HCT116 (cell line): ENCODE results near the gene TSPYL2.

Source experiments
- CEBPB ChIP-seq: IDR thresholded peaks from 2 replicates; pipeline ENCODE4 v1.6.1; 2012; ENCODE audit warnings: low read depth
- CTCF ChIP-seq, 3 experiments: fragments of 200-600 bp in 1 of 3; sonication (generic) in 1 of 3; IDR thresholded peaks in 2 of 3; conservative IDR thresholded peaks in 1 of 3; 2 replicates each; pipeline ENCODE4 v1.5.1; 2012 to 2017; ENCODE audit warnings: low read depth in 2 of 3, low read length in 2 of 3, antibody characterized with exemption in 1 of 3, borderline replicate concordance in 1 of 3, control low read depth in 1 of 3, mild to moderate bottlenecking in 1 of 3, mixed read lengths in 1 of 3, mixed run types in 1 of 3, moderate library complexity in 1 of 3; ENCODE audit not compliant: insufficient read depth in 1 of 3
- EZH2 ChIP-seq: fragments of 200-600 bp; sonication (generic); IDR thresholded peaks from 2 replicates; pipeline ENCODE4 v1.6.1; 2017; ENCODE audit warnings: antibody characterized with exemption, mixed run types
- EZH2phosphoT487 ChIP-seq: fragments of 200-600 bp; IDR thresholded peaks from 2 replicates; pipeline ENCODE4 v1.6.1; 2018; ENCODE audit warnings: antibody characterized with exemption, borderline replicate concordance
- JUND ChIP-seq: IDR thresholded peaks from 2 replicates; pipeline ENCODE4 v1.6.1; 2012
- POLR2A ChIP-seq: IDR thresholded peaks from 2 replicates; pipeline ENCODE4 v1.7.0; 2011; ENCODE audit warnings: borderline replicate concordance; ENCODE audit not compliant: insufficient read depth, insufficient read length; ENCODE audit errors: extremely low read depth
- POLR2AphosphoS5 ChIP-seq: IDR thresholded peaks from 2 replicates; pipeline ENCODE4 v1.6.1; 2011; ENCODE audit warnings: mild to moderate bottlenecking, low read depth, low read length, moderate library complexity
- REST ChIP-seq: IDR thresholded peaks from 2 replicates; pipeline ENCODE4 v1.6.1; 2012; ENCODE audit warnings: low read depth
- SIN3A ChIP-seq: IDR thresholded peaks from 2 replicates; pipeline ENCODE4 v1.6.1; 2012; ENCODE audit warnings: low read depth
- SP1 ChIP-seq: IDR thresholded peaks from 2 replicates; pipeline ENCODE4 v1.6.1; 2012; ENCODE audit warnings: low read depth
- YY1 ChIP-seq: IDR thresholded peaks from 2 replicates; pipeline ENCODE4 v1.6.1; 2011; ENCODE audit warnings: low read length, low read depth, moderate library complexity, mild to moderate bottlenecking; ENCODE audit not compliant: insufficient replicate concordance; ENCODE audit errors: extremely low read depth
- ZNF274 ChIP-seq: fragments of 200-500 bp; sonication (Bioruptor generic); IDR thresholded peaks from 2 replicates; pipeline ENCODE4 v1.6.1; 2014; ENCODE audit warnings: mild to moderate bottlenecking, low read depth, low read length, inconsistent platforms
- TF ChIP-seq, protein P1 (sequence below): IDR thresholded peaks from 2 replicates; pipeline ENCODE4 v1.6.1; 2011; ENCODE audit warnings: mild to moderate bottlenecking, low read length, moderate library complexity; ENCODE audit not compliant: insufficient replicate concordance; ENCODE audit errors: extremely low read depth

GRCh38 chrX:53128097-53128749, 46.1 kb downstream of the TSPYL2 start:
- TF ChIP-seq, protein P1, sequence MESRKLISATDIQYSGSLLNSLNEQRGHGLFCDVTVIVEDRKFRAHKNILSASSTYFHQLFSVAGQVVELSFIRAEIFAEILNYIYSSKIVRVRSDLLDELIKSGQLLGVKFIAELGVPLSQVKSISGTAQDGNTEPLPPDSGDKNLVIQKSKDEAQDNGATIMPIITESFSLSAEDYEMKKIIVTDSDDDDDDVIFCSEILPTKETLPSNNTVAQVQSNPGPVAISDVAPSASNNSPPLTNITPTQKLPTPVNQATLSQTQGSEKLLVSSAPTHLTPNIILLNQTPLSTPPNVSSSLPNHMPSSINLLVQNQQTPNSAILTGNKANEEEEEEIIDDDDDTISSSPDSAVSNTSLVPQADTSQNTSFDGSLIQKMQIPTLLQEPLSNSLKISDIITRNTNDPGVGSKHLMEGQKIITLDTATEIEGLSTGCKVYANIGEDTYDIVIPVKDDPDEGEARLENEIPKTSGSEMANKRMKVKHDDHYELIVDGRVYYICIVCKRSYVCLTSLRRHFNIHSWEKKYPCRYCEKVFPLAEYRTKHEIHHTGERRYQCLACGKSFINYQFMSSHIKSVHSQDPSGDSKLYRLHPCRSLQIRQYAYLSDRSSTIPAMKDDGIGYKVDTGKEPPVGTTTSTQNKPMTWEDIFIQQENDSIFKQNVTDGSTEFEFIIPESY, result no peak
- TF ChIP-seq REST (no peak), CTCF (IDR thresholded peaks at IDR 0.05 in 2 of 3, conservative IDR thresholded peaks at IDR 0.05 in 1 of 3; ENCODE audit: borderline replicate concordance in 1 of 3, insufficient read depth in 1 of 3, low read depth in 2 of 3, low read length in 2 of 3) (no peak), EZH2 (no peak), POLR2A (no peak), EZH2phosphoT487 (no peak), SIN3A (no peak), YY1 (no peak), SP1 (no peak), POLR2AphosphoS5 (no peak), ZNF274 (no peak), JUND (no peak), CEBPB (no peak)
